Parathyroid adenoma (tissue), 2 donors: ENCODE results near the gene SPSB2.
"Not testable (repeated sequence)": the region's sequence is repeated elsewhere in the genome, so short reads cannot be mapped to it uniquely, and the experiment has no call there.

ENCODE experiments used
- H2AFZ ChIP-seq: fragments of 300-600 bp; sonication (generic); one replicate; pipeline ENCODE4 v1.7.0; 2017; ENCODE audit warnings: antibody characterized with exemption, mild to moderate bottlenecking
- H3K27ac ChIP-seq: fragments of 300-600 bp; sonication (generic); one replicate; pipeline ENCODE4 v1.7.0; 2017
- H3K27me3 ChIP-seq: fragments of 300-600 bp; sonication (generic); one replicate; pipeline ENCODE4 v1.7.0; 2017; ENCODE audit warnings: low read length; ENCODE audit not compliant: control insufficient read depth, insufficient read depth
- H3K36me3 ChIP-seq: fragments of 300-600 bp; sonication (generic); one replicate; pipeline ENCODE4 v1.7.0; 2017; ENCODE audit warnings: low read length; ENCODE audit not compliant: control insufficient read depth, insufficient read depth
- H3K4me1 ChIP-seq: fragments of 300-600 bp; sonication (generic); one replicate; pipeline ENCODE4 v1.7.0; 2017; ENCODE audit warnings: control low read depth
- H3K4me2 ChIP-seq: fragments of 300-600 bp; sonication (generic); one replicate; pipeline ENCODE4 v1.7.0; 2017; ENCODE audit warnings: low read length
- H3K4me3 ChIP-seq: fragments of 300-600 bp; sonication (generic); one replicate; pipeline ENCODE4 v1.7.0; 2017; ENCODE audit warnings: low read depth, low read length
- H3K79me2 ChIP-seq: fragments of 300-600 bp; sonication (generic); one replicate; pipeline ENCODE4 v1.7.0; 2017; ENCODE audit warnings: control low read depth
- H3K9ac ChIP-seq: fragments of 300-600 bp; sonication (generic); one replicate; pipeline ENCODE4 v1.7.0; 2017; ENCODE audit warnings: mild to moderate bottlenecking
- H3K9me3 ChIP-seq: fragments of 300-600 bp; sonication (generic); one replicate; pipeline ENCODE4 v1.7.0; 2017; ENCODE audit warnings: low read length; ENCODE audit not compliant: control insufficient read depth
- TF ChIP-seq, protein P1 (sequence below): fragments of 300-600 bp; sonication (generic); IDR thresholded peaks from one replicate; pipeline ENCODE4 v1.7.0; 2017; ENCODE audit warnings: antibody characterized with exemption, mild to moderate bottlenecking
- donor health status: primary hyperparathyroidism.

The SPSB2 gene

GRCh38 chr12:6891646-6892001 lies 18.5 kb upstream of the SPSB2 start:
- H3K36me3 ChIP-seq: no peaks in the 10 kb centered on the region
- H3K9ac ChIP-seq: no peak overlapping the region
- no peaks in the 10 kb centered on the region for H3K79me2 ChIP-seq
- peak overlapping the region; percentile 74 for H3K4me2 ChIP-seq
- peak overlapping the region; percentile 96 for H2AFZ ChIP-seq
- TF ChIP-seq, protein P1, sequence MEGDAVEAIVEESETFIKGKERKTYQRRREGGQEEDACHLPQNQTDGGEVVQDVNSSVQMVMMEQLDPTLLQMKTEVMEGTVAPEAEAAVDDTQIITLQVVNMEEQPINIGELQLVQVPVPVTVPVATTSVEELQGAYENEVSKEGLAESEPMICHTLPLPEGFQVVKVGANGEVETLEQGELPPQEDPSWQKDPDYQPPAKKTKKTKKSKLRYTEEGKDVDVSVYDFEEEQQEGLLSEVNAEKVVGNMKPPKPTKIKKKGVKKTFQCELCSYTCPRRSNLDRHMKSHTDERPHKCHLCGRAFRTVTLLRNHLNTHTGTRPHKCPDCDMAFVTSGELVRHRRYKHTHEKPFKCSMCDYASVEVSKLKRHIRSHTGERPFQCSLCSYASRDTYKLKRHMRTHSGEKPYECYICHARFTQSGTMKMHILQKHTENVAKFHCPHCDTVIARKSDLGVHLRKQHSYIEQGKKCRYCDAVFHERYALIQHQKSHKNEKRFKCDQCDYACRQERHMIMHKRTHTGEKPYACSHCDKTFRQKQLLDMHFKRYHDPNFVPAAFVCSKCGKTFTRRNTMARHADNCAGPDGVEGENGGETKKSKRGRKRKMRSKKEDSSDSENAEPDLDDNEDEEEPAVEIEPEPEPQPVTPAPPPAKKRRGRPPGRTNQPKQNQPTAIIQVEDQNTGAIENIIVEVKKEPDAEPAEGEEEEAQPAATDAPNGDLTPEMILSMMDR: no peak
- H3K4me3 ChIP-seq: peak overlapping the region; percentile 59
- peaks cover 6% of the 10 kb centered on the region for H3K4me1 ChIP-seq
- no peaks in the 10 kb centered on the region for H3K27me3 ChIP-seq
- H3K27ac ChIP-seq: peak overlapping the region; percentile 81
- no peaks in the 10 kb centered on the region for H3K9me3 ChIP-seq

GRCh38 chr12:6890789-6891645 lies 17.9 kb upstream of the SPSB2 start:
- TF ChIP-seq, protein P1: peak; percentile 95
- H3K27me3 ChIP-seq: no peaks in the 10 kb centered on the region
- H3K36me3 ChIP-seq: no peaks in the 10 kb centered on the region
- H3K4me3 ChIP-seq: peak overlapping the region; percentile 62
- peak overlapping the region; percentile 96 for H2AFZ ChIP-seq
- H3K4me2 ChIP-seq: peak overlapping the region; percentile 78
- H3K9ac ChIP-seq: no peak overlapping the region
- H3K79me2 ChIP-seq: no peaks in the 10 kb centered on the region
- H3K4me1 ChIP-seq: peaks cover 6% of the 10 kb centered on the region
- H3K9me3 ChIP-seq: no peaks in the 10 kb centered on the region
- H3K27ac ChIP-seq: peak overlapping the region; percentile 81

GRCh38 chr12:6889775-6890573 lies 16.9 kb upstream of the SPSB2 start:
- not testable (repeated sequence) for H3K9me3 ChIP-seq, H3K4me3 ChIP-seq, H3K4me1 ChIP-seq, H3K27me3 ChIP-seq, H3K36me3 ChIP-seq, H3K79me2 ChIP-seq, H3K9ac ChIP-seq
- H3K4me2 ChIP-seq: peak overlapping the region; percentile 78
- peak overlapping the region; percentile 96 for H2AFZ ChIP-seq
- peak overlapping the region; percentile 81 for H3K27ac ChIP-seq

DNA sequence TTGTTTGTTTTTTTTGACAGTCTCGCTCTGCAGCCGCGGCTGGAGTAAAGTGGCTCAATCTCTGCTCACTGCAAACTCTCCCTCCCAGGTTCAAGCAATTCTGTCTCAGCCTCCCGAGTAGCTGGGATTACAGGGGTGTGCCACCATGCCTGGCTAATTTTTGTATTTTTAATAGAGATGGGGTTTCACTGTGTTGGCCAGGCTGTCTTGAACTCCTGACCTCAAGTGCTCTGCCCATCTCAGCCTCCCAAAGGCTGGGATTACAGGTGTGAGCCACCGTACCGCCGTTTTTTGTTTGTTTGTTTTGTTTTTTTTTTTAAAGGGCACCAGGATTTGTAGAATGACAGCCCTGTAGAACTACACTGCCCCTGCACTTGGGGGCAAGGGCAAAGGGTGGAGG lies 15.7 kb upstream of the SPSB2 start:
- not testable (repeated sequence) for H3K9ac ChIP-seq, H3K27me3 ChIP-seq, H3K79me2 ChIP-seq, H3K4me3 ChIP-seq, H3K27ac ChIP-seq, H2AFZ ChIP-seq, H3K9me3 ChIP-seq, H3K4me1 ChIP-seq, H3K4me2 ChIP-seq, H3K36me3 ChIP-seq

GRCh38 chr12:6888360-6888759 lies 15.3 kb upstream of the SPSB2 start:
- no peaks in the 10 kb centered on the region for H3K9me3 ChIP-seq
- H3K4me1 ChIP-seq: peaks cover 6% of the 10 kb centered on the region
- no peak overlapping the region for H3K27ac ChIP-seq
- no peaks in the 10 kb centered on the region for H3K36me3 ChIP-seq
- no peak overlapping the region for H2AFZ ChIP-seq
- H3K4me3 ChIP-seq: no peak overlapping the region
- H3K27me3 ChIP-seq: no peaks in the 10 kb centered on the region
- no peak overlapping the region for H3K4me2 ChIP-seq
- no peaks in the 10 kb centered on the region for H3K79me2 ChIP-seq
- H3K9ac ChIP-seq: no peak overlapping the region
- TF ChIP-seq, protein P1: no peak
